Right lobe of liver (tissue), 6 donors: ENCODE data around the gene TXNDC9. TPM values are rescaled to one million over a fixed set of nuclear protein-coding genes. Genes with fewer than 3 reads are reported as not detected.
A peak's percentile ranks its signal among the peaks of the same experiment; 100 is the strongest.
"Not testable (repeated sequence)": the region's sequence is repeated elsewhere in the genome, so short reads cannot be mapped to it uniquely, and the experiment has no call there.

Experiments
- ATAC-seq, 4 donors: fragments of 200-7000 bp; cut with Tn5 transposase; one replicate each; pipeline ENCODE4 v1.9.1; 2020; ENCODE audit warnings: mild to moderate bottlenecking in 4 of 4, moderate library complexity in 4 of 4
- DNase-seq, 3 donors: peaks; one replicate each; pipeline ENCODE4 v3.0.0-alpha.2; 2020
- H3K27ac ChIP-seq, 3 donors: fragments of 200-600 bp; one replicate each; pipeline ENCODE4 v1.8.0; 2022
- H3K27me3 ChIP-seq, 2 donors: fragments of 200-600 bp; one replicate each; pipeline ENCODE4 v1.8.0; 2022
- H3K36me3 ChIP-seq, 4 donors: fragments of 200-600 bp; sonication (generic) in 1 of 4; one replicate each; pipeline versions ENCODE4 v1.5.1 to v1.8.0; 2017 to 2022; ENCODE audit warnings: control low read depth in 1 of 4
- H3K4me1 ChIP-seq, 4 donors: fragments of 200-600 bp; sonication (generic) in 1 of 4; one replicate each; pipeline versions ENCODE4 v1.5.1 to v1.8.0; 2017 to 2022; ENCODE audit warnings: control low read depth in 1 of 4
- H3K4me3 ChIP-seq, 3 donors: fragments of 200-600 bp; one replicate each; pipeline ENCODE4 v1.8.0; 2022
- H3K9me3 ChIP-seq, 4 donors: fragments of 200-600 bp; sonication (generic) in 1 of 4; one replicate each; pipeline versions ENCODE4 v1.5.1 to v1.8.0; 2017 to 2022; ENCODE audit warnings: control low read depth in 1 of 4
- CTCF ChIP-seq, 4 donors: fragments of 200-600 bp in 3 of 4; fragments of 450-650 bp in 1 of 4; IDR thresholded peaks; one replicate each; pipeline versions ENCODE4 v1.5.1 to v1.8.0; 2016 to 2022; ENCODE audit warnings: antibody characterized with exemption in 4 of 4, mild to moderate bottlenecking in 2 of 4
- POLR2A ChIP-seq: fragments of 450-650 bp; IDR thresholded peaks from one replicate; pipeline ENCODE4 v1.6.1; 2017; ENCODE audit warnings: antibody characterized with exemption, mild to moderate bottlenecking
- WGBS: methylation state at CpG from one replicate; pipeline ENCODE4 v1.1.6; 2018; ENCODE audit warnings: low coverage, low lambda C conversion rate; ENCODE audit not compliant: insufficient coverage; ENCODE audit errors: missing lambda C conversion rate; 5-methylcytosine and 5-hydroxymethylcytosine counted together
- intact Hi-C, 2 donors: fragments of 100-400 bp; cut with DNase I; formaldehyde crosslinking; loops; one replicate each; pipeline versions ENCODE4 v1.11.2 to v1.14.1; 2022
- total RNA-seq, 6 experiments: library from RNA; depleted of rRNA in 2 of 6; stranded (reverse); fragments of >200 nt in 2 of 6; fragmentation: NEBNext Ultra II Directional in 3 of 6; extraction: Animal tissue kit (Norgen Biotek cat#: 25700) in 3 of 6; gene quantifications; one replicate each; pipeline versions ENCODE4 v1.1.0 to v1.2.4, GENCODE V29; 2016 to 2023
- donor health status: DM: no; HTN: yes; CAD: no.
- donor health status: DM: no; HTN: no; CAD: no.
- donor health status: DM: no; HTN: no; CAD: no.
- donor health status: DM: no; HTN: yes; CAD: no.
- donor health status: DM: no; HTN: yes; CAD: no.

TXNDC9 gene
- total RNA-seq, 6 experiments from 2014 or later = 10.9 to 33.1 (median 14.1) TPM

DNA sequence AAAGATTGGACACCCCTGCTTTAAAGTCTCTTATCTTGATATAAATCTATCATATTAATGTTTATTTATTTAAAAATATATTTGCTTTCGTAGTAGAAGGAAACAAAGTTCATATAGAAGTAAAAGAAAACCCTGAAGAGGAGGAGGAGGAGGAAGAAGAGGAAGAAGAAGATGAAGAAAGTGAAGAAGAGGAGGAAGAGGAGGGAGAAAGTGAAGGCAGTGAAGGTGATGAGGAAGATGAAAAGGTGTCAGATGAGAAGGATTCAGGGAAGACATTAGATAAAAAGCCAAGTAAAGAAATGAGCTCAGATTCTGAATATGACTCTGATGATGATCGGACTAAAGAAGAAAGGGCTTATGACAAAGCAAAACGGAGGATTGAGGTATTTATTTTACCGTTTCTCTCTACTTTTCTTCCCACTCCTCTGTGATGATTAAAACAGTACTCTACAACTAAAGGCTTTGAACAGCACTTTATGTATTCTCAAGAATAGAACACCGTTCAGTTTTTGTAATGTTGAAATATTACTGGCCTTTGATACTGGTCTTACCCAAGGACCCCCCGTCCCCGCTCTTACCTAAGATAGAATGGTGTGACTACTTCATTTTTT lies 40.2 kb upstream of the TXNDC9 start:
- H3K4me3 ChIP-seq = no peak overlapping the region
- peaks cover 0 to 8% (median 0%) of the 10 kb centered on the region in 4 donors for H3K4me1 ChIP-seq
- H3K36me3 ChIP-seq = peaks cover 0 to 55% (median 5%) of the 10 kb centered on the region in 4 donors
- no peaks in the 10 kb centered on the region for H3K27me3 ChIP-seq
- ATAC-seq = no peak
- WGBS = 91% methylated on average over 7 of the region's 7 CpGs
- H3K9me3 ChIP-seq = no peaks in the 10 kb centered on the region
- no peak overlapping the region for H3K27ac ChIP-seq
- DNase-seq = no peak
- intact Hi-C loops = no loop called here
- TF ChIP-seq POLR2A (no peak), CTCF (IDR thresholded peaks at IDR 0.05) (no peak)

GRCh38 chr2:99374747-99375146 lies 38.6 kb upstream of the TXNDC9 start:
- H3K27me3 ChIP-seq = no peaks in the 10 kb centered on the region
- H3K4me3 ChIP-seq = no peak overlapping the region
- H3K27ac ChIP-seq = no peak overlapping the region
- ATAC-seq = no peak
- H3K36me3 ChIP-seq = peaks cover 0 to 54% (median 5%) of the 10 kb centered on the region in 4 donors
- no peaks in the 10 kb centered on the region for H3K9me3 ChIP-seq
- H3K4me1 ChIP-seq = no peaks in the 10 kb centered on the region
- no peak for DNase-seq
- intact Hi-C loops = no loop called here
- no peak for TF ChIP-seq POLR2A
- no peak for TF ChIP-seq CTCF (IDR thresholded peaks at IDR 0.05)

DNA sequence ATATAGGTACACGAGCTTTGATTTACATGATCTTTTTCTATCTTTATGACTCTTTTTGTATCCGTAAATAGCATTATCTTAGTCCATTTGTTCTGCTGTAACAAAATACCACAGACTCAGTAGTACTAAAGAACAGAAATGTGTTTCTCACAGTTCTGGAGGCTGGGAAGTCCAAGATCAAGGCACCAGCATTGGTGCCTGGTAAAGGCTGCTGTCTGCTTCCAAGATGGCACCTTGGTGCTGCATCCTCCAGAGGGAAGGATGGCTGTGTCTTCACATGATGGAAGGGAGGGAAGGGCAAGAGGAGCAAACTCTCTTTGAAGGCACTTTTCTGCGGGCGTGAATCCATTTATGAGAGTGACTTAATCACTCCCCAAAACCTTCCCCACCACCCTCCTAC lies 37.0 kb upstream of the TXNDC9 start:
- Histone ChIP-seq H3K27ac (no peak overlapping the region), H3K27me3 (no peaks in the 10 kb centered on the region), H3K4me1 (peaks cover 0 to 8% (median 2%) of the 10 kb centered on the region in 4 donors), H3K9me3 (no peaks in the 10 kb centered on the region), H3K36me3 (peaks cover 0 to 53% (median 2%) of the 10 kb centered on the region in 4 donors), H3K4me3 (no peak overlapping the region)
- TF ChIP-seq CTCF (IDR thresholded peaks at IDR 0.05) = no peak
- TF ChIP-seq POLR2A = no peak
- ATAC-seq (no peak), DNase-seq (no peak)
- WGBS = 96% methylated on average over 4 of the region's 4 CpGs
- intact Hi-C loops = no loop called here

DNA sequence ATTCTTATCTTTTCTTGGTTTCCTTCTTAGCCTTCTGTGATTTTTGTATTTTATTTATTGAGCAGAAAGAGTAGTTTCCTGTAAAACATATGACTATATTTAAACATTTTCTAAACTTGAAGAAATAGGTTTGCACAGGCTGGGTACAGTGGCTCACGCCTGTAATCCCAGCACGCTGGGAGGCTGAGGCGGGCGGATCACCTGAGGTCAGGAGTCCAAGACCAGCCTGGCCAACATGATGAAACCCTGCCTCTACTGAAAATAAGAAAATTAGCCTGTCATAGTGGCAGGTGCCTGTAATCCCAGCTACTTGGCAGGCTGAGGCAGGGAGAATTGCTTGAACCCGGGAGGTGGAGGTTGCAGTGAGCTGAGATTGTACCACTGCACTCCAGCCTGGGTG lies 32.7 kb upstream of the TXNDC9 start:
- intact Hi-C loops, H3K4me1 ChIP-seq, H3K27ac ChIP-seq, H3K9me3 ChIP-seq, H3K4me3 ChIP-seq, H3K27me3 ChIP-seq: not testable (repeated sequence)
- 65% methylated on average over 5 of the region's 5 CpGs for WGBS
- ATAC-seq (peak in 2 of 4 donors; percentile 21 to 61), DNase-seq (peak in 2 of 3 donors; percentile 20 to 57)
- H3K36me3 ChIP-seq = peaks cover 0 to 58% (median 10%) of the 10 kb centered on the region in 4 donors

DNA sequence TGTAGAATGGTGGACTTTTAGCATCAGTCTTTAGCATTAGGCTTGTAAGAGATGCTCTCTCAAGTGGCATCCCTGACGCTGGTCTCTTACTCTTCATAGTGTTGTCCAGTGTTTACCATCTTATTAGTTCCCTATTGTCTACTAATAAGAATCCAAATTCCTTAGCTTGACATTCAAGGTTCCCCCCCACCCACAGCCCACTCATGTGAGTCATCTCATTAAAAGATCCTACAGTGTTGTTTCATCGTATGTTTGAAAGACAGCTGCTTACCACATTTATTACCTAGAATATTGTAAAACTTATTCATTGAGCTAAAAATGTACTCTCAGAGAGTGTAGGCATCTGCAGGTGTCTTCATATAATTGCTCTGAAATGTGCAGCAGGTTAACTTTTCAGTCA lies 29.5 kb upstream of the TXNDC9 start:
- no peak overlapping the region for H3K4me3 ChIP-seq
- TF ChIP-seq POLR2A (no peak), CTCF (IDR thresholded peaks at IDR 0.05) (no peak)
- H3K27ac ChIP-seq = no peak overlapping the region
- DNase-seq (no peak), ATAC-seq (no peak)
- H3K9me3 ChIP-seq = no peaks in the 10 kb centered on the region
- no peaks in the 10 kb centered on the region for H3K27me3 ChIP-seq
- peaks cover 0 to 47% (median 16%) of the 10 kb centered on the region in 4 donors for H3K36me3 ChIP-seq
- H3K4me1 ChIP-seq = peaks cover 0 to 8% (median 2%) of the 10 kb centered on the region in 4 donors
- WGBS = 69% methylated on average over 2 of the region's 2 CpGs
- intact Hi-C loops = no loop called here
